Kidney (tissue), 14 donors: Measurements from ENCODE around the gene CST1. TPM values are rescaled to one million over a fixed set of nuclear protein-coding genes. Genes with fewer than 3 reads are reported as not detected.

Experiments
- DNase-seq, 5 donors: peaks; one replicate each; pipeline ENCODE4 v3.0.0-alpha.2; 2013 to 2020
- FAIRE-seq: peaks from 2 replicates; lab custom pipeline; 2012; peaks lifted over from hg19 to GRCh38; lab: Jason Lieb, UNC
- H3K27ac ChIP-seq, 2 donors: one replicate each; pipeline ENCODE4 v1.7.0; 2013; ENCODE audit warnings: low read depth in 2 of 2, low read length in 2 of 2, inconsistent platforms in 1 of 2
- H3K27me3 ChIP-seq: one replicate; pipeline ENCODE4 v1.7.1; 2013; ENCODE audit warnings: low read length, inconsistent platforms; ENCODE audit not compliant: control insufficient read depth, insufficient read depth
- H3K36me3 ChIP-seq, 3 donors: one replicate each; pipeline versions ENCODE4 v1.7.0 to v1.7.1; 2013; ENCODE audit warnings: low read length in 3 of 3, control low read depth in 1 of 3, inconsistent platforms in 1 of 3; ENCODE audit not compliant: insufficient read depth in 3 of 3, control insufficient read depth in 2 of 3
- H3K4me1 ChIP-seq, 3 donors: one replicate each; pipeline versions ENCODE4 v1.7.0 to v1.7.1; 2013; ENCODE audit warnings: low read length in 3 of 3, inconsistent platforms in 1 of 3, low read depth in 1 of 3; ENCODE audit not compliant: control insufficient read depth in 2 of 3, insufficient read depth in 2 of 3
- H3K4me3 ChIP-seq, 3 donors: one replicate each; pipeline versions ENCODE4 v1.7.0 to v1.8.1; 2013; ENCODE audit warnings: low read length in 3 of 3, control low read depth in 1 of 3, inconsistent platforms in 1 of 3
- H3K9ac ChIP-seq, 3 donors: one replicate each; pipeline versions ENCODE4 v1.7.0 to v1.7.1; 2013; ENCODE audit warnings: low read length in 3 of 3, control low read depth in 1 of 3, inconsistent platforms in 1 of 3
- H3K9me3 ChIP-seq, 3 donors: one replicate each; pipeline versions ENCODE4 v1.7.0 to v1.7.1; 2013; ENCODE audit warnings: low read length in 3 of 3, control low read depth in 1 of 3, inconsistent platforms in 1 of 3; ENCODE audit not compliant: control insufficient read depth in 2 of 3, insufficient read depth in 1 of 3
- intact Hi-C: fragments of 100-400 bp; cut with DNase I; formaldehyde crosslinking; loops from one replicate; pipeline ENCODE4 v1.11.1; 2022
- polyA plus RNA-seq: library from polyadenylated mRNA; stranded (reverse); fragments of 350-450 nt; fragmentation: Illumina TruSeq; extraction: RNeasy Lipid Tissue Mini Kit (QIAGEN cat#74804); gene quantifications from one replicate; pipeline ENCODE4 v1.2.3, GENCODE V29; 2014; ENCODE audit warnings: low read depth, low replicate concordance; ENCODE audit not compliant: insufficient read depth
- total RNA-seq: library from RNA; stranded (reverse); fragmentation: NEBNext Ultra II Directional; extraction: Animal tissue kit (Norgen Biotek cat#: 25700); gene quantifications from one replicate; pipeline ENCODE4 v1.2.1, GENCODE V29; 2021
- TF ChIP-seq, protein P1 (sequence below): IDR thresholded peaks from 3 replicates; pipeline ENCODE4 v1.5.1; 2012; ENCODE audit warnings: mild to moderate bottlenecking, moderate library complexity, borderline replicate concordance; ENCODE audit not compliant: insufficient read depth; ENCODE audit errors: extremely low read depth
- donor health status: control.
- donor health status: control.
- donor health status: control.
- donor health status: control.
- donor health status: control.
- donor health status: DM: yes; HTN: yes; CAD: no.
- donor health status: Normal renal cell carcinoma (clear cell type).

Gene CST1
- total and polyA plus RNA-seq, 2 donors from 2014 or later = not detected

DNA sequence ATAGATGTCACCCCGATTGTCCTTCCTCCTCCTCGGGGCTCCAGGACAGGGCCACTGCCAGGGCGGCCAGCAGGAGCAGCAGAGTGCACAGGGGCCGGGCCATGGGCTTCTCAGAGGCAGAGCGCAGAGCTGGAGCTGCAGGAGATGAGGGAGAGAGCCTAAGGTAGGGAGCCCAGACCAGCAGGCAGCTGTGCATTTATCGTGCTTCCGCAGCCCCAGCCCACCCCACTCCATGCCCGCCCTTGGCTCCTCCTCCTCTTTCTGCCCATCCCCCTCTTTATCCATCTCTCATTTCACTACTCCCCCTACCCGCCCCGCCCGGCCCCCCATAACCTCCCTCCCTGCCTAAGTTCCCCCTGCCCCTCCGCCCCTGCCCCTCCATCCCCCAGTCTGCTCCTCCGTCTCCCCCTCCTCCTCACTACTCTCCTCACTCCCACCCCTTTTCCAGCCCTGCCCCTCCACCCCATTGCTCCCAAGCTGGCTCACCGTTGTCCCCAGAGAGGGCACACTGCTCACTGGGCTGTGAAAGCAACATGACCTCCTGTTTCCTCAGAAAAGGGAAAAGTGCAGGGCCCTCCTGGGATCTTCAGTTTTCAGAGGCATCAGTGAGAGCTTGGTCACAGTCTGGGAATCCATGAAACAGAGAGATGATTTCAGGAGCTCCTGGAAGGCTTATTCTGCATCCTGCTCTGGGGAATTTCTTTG is 25.5 kb upstream of the CST1 start:
- Histone ChIP-seq H3K9ac (no peak overlapping the region), H3K27ac (no peak overlapping the region), H3K27me3 (no peaks in the 10 kb centered on the region), H3K4me3 (no peak overlapping the region), H3K9me3 (no peaks in the 10 kb centered on the region), H3K4me1 (no peaks in the 10 kb centered on the region), H3K36me3 (no peaks in the 10 kb centered on the region)
- TF ChIP-seq, protein P1, sequence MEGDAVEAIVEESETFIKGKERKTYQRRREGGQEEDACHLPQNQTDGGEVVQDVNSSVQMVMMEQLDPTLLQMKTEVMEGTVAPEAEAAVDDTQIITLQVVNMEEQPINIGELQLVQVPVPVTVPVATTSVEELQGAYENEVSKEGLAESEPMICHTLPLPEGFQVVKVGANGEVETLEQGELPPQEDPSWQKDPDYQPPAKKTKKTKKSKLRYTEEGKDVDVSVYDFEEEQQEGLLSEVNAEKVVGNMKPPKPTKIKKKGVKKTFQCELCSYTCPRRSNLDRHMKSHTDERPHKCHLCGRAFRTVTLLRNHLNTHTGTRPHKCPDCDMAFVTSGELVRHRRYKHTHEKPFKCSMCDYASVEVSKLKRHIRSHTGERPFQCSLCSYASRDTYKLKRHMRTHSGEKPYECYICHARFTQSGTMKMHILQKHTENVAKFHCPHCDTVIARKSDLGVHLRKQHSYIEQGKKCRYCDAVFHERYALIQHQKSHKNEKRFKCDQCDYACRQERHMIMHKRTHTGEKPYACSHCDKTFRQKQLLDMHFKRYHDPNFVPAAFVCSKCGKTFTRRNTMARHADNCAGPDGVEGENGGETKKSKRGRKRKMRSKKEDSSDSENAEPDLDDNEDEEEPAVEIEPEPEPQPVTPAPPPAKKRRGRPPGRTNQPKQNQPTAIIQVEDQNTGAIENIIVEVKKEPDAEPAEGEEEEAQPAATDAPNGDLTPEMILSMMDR = no peak
- FAIRE-seq (no peak), DNase-seq (peak in 4 of 5 donors; percentile 89 to 92 (median 91))
- intact Hi-C loops = no loop called here

DNA sequence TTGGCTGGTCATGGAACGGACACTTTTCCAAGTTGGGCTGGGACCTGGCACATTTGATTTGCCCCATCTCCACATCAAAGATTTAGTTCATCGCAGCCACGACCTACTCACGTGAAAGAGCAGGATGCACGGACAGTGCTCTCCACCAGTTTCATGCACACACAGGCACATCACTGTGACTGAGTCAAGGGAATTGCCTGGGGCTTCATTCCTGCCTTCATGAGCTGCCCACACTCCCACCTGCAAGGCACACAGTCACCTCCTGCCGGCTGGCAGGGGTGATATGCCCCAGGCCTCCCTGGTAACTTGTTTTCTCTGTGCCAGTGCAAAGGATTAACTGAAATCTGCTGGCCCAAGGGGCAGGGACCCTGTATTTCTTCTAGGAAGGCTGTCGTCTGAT is 23.3 kb upstream of the CST1 start:
- intact Hi-C loops = no loop called here
- H3K36me3 ChIP-seq = no peaks in the 10 kb centered on the region
- FAIRE-seq (no peak), DNase-seq (no peak)
- H3K27ac ChIP-seq = no peak overlapping the region
- H3K4me3 ChIP-seq = no peak overlapping the region
- TF ChIP-seq, protein P1 = no peak
- H3K4me1 ChIP-seq = no peaks in the 10 kb centered on the region
- no peaks in the 10 kb centered on the region for H3K27me3 ChIP-seq
- H3K9ac ChIP-seq = no peak overlapping the region
- H3K9me3 ChIP-seq = no peaks in the 10 kb centered on the region

DNA sequence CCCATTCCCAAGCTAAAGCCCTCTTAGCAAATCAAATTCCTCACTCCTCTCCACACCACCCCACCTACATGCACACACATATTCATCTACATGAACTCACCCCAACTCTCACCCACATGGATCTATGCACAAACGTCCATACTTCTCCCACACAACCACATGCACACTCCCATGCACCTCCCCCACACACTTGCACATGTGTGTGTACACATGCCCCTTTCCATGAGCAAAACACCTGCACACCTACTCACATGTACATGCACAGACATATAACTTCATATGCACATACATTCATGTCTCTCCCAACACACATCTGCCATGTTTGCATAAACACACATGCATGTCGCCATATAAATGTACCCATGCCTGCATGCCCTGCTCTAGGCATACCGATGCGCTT is 22.8 kb upstream of the CST1 start:
- Histone ChIP-seq H3K9me3 (no peaks in the 10 kb centered on the region), H3K9ac (no peak overlapping the region), H3K4me3 (no peak overlapping the region), H3K27ac (no peak overlapping the region), H3K36me3 (no peaks in the 10 kb centered on the region), H3K27me3 (no peaks in the 10 kb centered on the region), H3K4me1 (no peaks in the 10 kb centered on the region)
- intact Hi-C loops = no loop called here
- FAIRE-seq (no peak), DNase-seq (no peak)
- TF ChIP-seq, protein P1 = no peak

DNA sequence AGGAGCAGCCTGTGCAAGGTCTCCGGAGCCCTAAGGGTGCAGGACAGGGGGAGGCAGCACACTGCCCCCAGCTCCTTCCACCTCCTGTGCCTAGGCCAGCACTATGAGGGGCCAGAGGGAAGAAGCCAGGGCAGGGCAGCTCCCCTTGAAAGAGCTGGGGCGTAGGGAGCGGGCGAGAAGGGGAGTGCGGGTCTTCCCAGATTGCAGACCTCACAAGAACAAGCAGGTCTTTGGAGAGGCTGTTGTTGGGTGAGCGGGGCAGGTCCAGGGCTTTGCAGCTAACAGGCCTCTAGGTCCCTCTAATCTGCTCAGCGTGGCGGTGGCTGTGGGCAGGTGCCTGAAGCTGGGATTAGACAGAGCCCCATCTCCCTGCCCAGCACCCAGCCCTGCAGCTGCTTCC is 22.4 kb upstream of the CST1 start:
- no peaks in the 10 kb centered on the region for H3K36me3 ChIP-seq
- DNase-seq (no peak), FAIRE-seq (no peak)
- no peaks in the 10 kb centered on the region for H3K4me1 ChIP-seq
- H3K27me3 ChIP-seq = no peaks in the 10 kb centered on the region
- no peaks in the 10 kb centered on the region for H3K9me3 ChIP-seq
- TF ChIP-seq, protein P1 = no peak
- intact Hi-C loops = no loop called here
- no peak overlapping the region for H3K27ac ChIP-seq
- no peak overlapping the region for H3K9ac ChIP-seq
- no peak overlapping the region for H3K4me3 ChIP-seq
